ENCODE data around the gene KLHL6.

- TF ChIP-seq CTCF (IDR thresholded peaks at IDR 0.05) (no peak), POLR2A (IDR thresholded peaks at IDR 0.05) (no peak), POLR2AphosphoS5 (IDR thresholded peaks at IDR 0.05) (no peak), EP300 (IDR thresholded peaks at IDR 0.05; ENCODE audit: low read depth) (no peak)
These were observed 63.3 kb downstream of the KLHL6 start for GRCh38 chr3:183491923-183492848.
